NT2/D1 (cell line): ENCODE measurements around the gene OR6C65.
"Not testable (repeated sequence)": the region's sequence is repeated elsewhere in the genome, so short reads cannot be mapped to it uniquely, and the experiment has no call there.

Experiments used
- DNase-seq: peaks from one replicate; pipeline ENCODE4 v3.0.0-alpha.2; 2011; ENCODE audit warnings: low read depth, low spot score
- H3K27me3 ChIP-seq: 2 replicates; pipeline ENCODE4 v1.6.0; 2011; ENCODE audit warnings: mild to moderate bottlenecking; ENCODE audit not compliant: insufficient read length, insufficient read depth
- H3K36me3 ChIP-seq: 2 replicates; pipeline ENCODE4 v1.6.1; 2011; ENCODE audit warnings: mild to moderate bottlenecking, low read length, mixed read lengths; ENCODE audit not compliant: insufficient read depth, insufficient read length
- H3K4me1 ChIP-seq: 2 replicates; pipeline ENCODE4 v1.5.1; 2011; ENCODE audit not compliant: insufficient read depth, insufficient read length
- H3K4me3 ChIP-seq: 2 replicates; pipeline ENCODE4 v1.5.1; 2011; ENCODE audit warnings: low read depth; ENCODE audit not compliant: insufficient read length
- H3K9ac ChIP-seq: 2 replicates; pipeline ENCODE4 v1.6.0; 2011; ENCODE audit warnings: low read depth; ENCODE audit not compliant: insufficient read length
- H3K9me3 ChIP-seq: 2 replicates; pipeline ENCODE4 v1.5.1; 2011; ENCODE audit warnings: mild to moderate bottlenecking, low read length; ENCODE audit not compliant: insufficient read depth
- SUZ12 ChIP-seq: IDR thresholded peaks from 2 replicates; pipeline ENCODE4 v1.6.1; 2011; ENCODE audit not compliant: insufficient read length, insufficient read depth; ENCODE audit errors: extremely low read depth
- YY1 ChIP-seq: IDR thresholded peaks from 2 replicates; pipeline ENCODE4 v1.6.1; 2011; ENCODE audit not compliant: insufficient read length, insufficient read depth
- ZNF274 ChIP-seq: IDR thresholded peaks from 2 replicates; pipeline ENCODE4 v1.6.1; 2011; ENCODE audit warnings: mild to moderate bottlenecking, low read depth, low read length

OR6C65 gene

DNA sequence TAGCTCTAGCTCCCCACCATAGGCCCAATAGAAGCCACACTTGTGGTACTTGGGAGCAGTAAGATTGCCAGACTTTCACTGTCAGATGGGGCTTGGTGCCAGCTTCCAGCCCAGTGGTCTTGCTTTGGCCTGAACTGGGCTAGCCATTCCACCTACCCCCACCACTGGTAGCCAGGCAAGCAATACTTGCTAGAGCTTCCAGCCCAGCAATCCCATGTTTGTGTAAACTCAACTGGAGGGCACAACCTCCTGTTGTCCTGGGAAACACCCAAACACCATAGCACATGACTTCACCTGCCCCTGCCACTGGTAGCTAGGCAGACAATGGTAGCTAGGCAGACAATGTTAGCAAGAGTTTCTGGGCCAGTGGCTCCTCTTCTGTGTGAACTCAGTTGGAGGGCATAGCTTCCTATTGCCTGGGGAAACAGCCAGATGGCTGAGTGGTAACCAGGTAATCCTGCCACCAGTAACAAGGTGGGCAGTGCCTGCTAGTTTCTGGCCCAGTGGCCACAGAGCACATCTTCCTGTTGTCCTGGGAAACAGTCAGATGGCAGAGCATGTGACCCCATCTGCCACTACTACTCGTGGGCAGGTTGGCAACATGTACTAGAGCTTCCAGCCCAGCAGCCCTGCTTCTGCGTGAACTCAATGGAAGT is 20.1 kb downstream of the OR6C65 start:
- no peak overlapping the region for H3K4me3 ChIP-seq
- H3K4me1 ChIP-seq: no peaks in the 10 kb centered on the region
- no peaks in the 10 kb centered on the region for H3K27me3 ChIP-seq
- no peak overlapping the region for H3K9ac ChIP-seq
- no peak for DNase-seq
- TF ChIP-seq SUZ12: no peak
- no peak for TF ChIP-seq ZNF274
- TF ChIP-seq YY1: no peak
- H3K36me3 ChIP-seq: no peaks in the 10 kb centered on the region
- H3K9me3 ChIP-seq: no peaks in the 10 kb centered on the region

DNA sequence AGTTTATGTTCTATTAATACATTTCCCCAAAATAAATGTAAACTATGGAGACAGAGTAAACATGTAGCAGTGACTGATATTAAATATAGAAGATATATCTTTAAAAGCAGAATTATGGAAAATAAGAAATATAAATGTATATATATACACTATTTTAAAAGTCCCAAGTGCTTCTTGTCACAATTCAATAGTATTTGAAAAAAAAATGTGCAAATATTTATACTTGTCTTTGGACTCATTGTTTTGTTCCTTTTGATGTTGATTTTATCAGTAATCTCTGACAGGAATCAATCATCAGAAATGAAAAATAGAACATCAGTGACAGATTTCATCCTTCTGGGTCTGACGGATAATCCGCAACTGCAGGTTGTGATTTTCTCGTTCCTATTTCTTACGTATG is 25.6 kb downstream of the OR6C65 start, which contains the start of gene OR6C76:
Gene OR6C76, plus strand, starts transcription at position 301 of the 400 bp plus-strand sequence. Its CDS starts 0 bp downstream, at position 301.
- no peak for DNase-seq
- Histone ChIP-seq H3K27me3 (no peaks in the 10 kb centered on the region), H3K9ac (no peak within 1 kb of the TSS), H3K9me3 (no peaks in the 10 kb centered on the region), H3K4me1 (no peaks in the 10 kb centered on the region), H3K4me3 (no peak within 1 kb of the TSS), H3K36me3 (no peaks in the 10 kb centered on the region)
- no peak for TF ChIP-seq ZNF274
- TF ChIP-seq SUZ12: no peak
- TF ChIP-seq YY1: no peak

- Histone ChIP-seq H3K9ac (no peak overlapping the region), H3K4me3 (no peak overlapping the region), H3K9me3 (no peaks in the 10 kb centered on the region), H3K4me1 (no peaks in the 10 kb centered on the region), H3K27me3 (no peaks in the 10 kb centered on the region), H3K36me3 (no peaks in the 10 kb centered on the region)
- DNase-seq: no peak
- no peak for TF ChIP-seq ZNF274
- TF ChIP-seq YY1: no peak
- no peak for TF ChIP-seq SUZ12
Measured at GRCh38 chr12:55428331-55429243, 28.3 kb downstream of the OR6C65 start.

DNA sequence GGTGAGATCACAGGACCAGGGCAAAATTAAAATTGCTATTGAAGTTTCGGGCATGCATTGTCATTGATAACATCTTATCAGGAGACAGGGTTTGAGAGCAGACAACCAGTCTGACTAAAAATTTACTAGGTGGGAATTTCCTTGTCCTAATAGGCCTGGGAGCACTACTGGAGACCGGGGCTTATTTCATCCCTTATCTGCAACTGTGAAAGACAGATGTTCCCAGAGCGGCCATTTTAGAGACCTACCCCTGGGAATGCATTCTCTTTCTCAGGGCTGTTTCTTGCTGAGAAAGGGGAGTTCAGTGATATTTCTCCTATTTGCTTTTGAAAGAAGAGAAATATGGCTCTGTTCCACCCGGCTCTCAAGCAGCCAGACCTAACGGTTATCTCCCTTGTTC is 40.9 kb downstream of the OR6C65 start:
- not testable (repeated sequence) for H3K27me3 ChIP-seq, H3K9ac ChIP-seq, H3K4me3 ChIP-seq, H3K9me3 ChIP-seq, DNase-seq, H3K36me3 ChIP-seq, H3K4me1 ChIP-seq

DNA sequence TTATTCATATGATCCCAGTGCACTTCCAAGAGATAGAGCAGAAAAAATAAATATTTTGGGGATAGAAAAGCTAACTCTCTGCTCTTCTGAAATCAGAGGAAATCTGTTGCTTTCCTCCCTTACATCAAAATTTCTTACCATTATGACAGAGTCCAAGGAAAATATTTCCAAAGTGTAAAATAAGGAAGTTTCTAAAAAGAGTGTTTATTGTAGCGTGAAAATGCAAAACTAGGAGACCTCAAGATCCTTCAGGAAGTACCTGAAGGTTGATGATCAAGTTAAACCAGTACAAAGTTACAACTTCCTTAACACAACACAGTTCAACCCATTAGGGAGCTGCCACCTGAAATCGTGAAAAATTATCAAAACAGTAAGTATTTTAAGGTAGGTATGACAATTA is 43.4 kb downstream of the OR6C65 start, which contains the start of gene OR6C2:
Gene OR6C2, plus strand, starts transcription at position 301 of the 400 bp plus-strand sequence. CDS start 8,138 bp downstream, outside the sequence.
- H3K4me1 ChIP-seq: no peaks in the 10 kb centered on the region
- DNase-seq: no peak
- no peak within 1 kb of the TSS for H3K4me3 ChIP-seq
- no peak for TF ChIP-seq YY1
- no peak for TF ChIP-seq ZNF274
- TF ChIP-seq SUZ12: no peak
- H3K36me3 ChIP-seq: no peaks in the 10 kb centered on the region
- H3K27me3 ChIP-seq: no peaks in the 10 kb centered on the region
- H3K9me3 ChIP-seq: peaks cover 7% of the 10 kb centered on the region; the same call in 1 of the 2 replicates
- no peak within 1 kb of the TSS for H3K9ac ChIP-seq

DNA sequence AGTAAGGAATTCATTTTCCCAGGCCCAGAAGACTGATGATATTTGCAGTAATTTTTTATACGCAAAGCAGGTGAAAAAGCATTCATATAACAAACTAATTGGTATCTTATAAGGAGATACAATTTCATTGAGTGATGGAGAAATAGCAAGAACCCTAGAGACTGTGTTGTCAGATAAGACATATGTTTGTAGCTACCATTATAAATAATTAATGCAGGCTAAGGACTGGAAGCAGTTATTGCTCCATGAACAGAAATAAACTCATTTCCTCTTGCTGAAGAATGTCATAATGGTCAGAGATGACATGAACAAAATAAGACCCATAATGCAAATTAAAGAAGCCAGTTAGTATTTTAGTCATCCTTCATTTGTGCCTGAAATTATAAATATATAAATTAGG is 45.0 kb downstream of the OR6C65 start:
- no peak for DNase-seq
- Histone ChIP-seq H3K27me3 (no peaks in the 10 kb centered on the region), H3K4me3 (no peak overlapping the region), H3K36me3 (no peaks in the 10 kb centered on the region), H3K9ac (no peak overlapping the region), H3K4me1 (no peaks in the 10 kb centered on the region), H3K9me3 (peaks cover 5% of the 10 kb centered on the region; the same call in 1 of the 2 replicates)
- TF ChIP-seq ZNF274 (no peak), SUZ12 (no peak)

DNA sequence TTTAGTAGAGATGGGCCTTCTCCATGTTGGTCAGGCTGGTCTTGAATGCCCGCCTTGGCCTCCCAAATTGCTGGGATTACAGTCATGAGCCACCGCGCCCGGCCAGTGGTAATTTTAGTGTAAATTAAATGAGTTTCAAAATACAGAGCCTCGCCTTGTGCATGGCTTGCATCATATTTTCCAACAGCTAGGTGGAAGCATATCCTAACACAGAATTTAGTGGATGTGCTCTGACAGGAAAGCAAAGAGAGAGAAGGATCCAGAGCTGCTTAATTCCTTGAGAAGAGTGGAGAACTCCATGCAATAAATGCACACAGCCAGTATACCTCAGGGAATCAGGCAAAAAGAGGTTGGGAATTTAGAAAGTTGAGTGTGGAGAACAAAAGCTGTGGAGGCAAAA is 46.0 kb downstream of the OR6C65 start:
- DNase-seq: no peak

More for the DNA sequence above, 46.0 kb downstream of the OR6C65 start:
- Histone ChIP-seq H3K9ac (no peak overlapping the region), H3K9me3 (no peaks in the 10 kb centered on the region), H3K36me3 (no peaks in the 10 kb centered on the region), H3K27me3 (no peaks in the 10 kb centered on the region), H3K4me3 (no peak overlapping the region), H3K4me1 (no peaks in the 10 kb centered on the region)
- no peak for TF ChIP-seq ZNF274
- TF ChIP-seq SUZ12: no peak
- TF ChIP-seq YY1: no peak
